Esophagus squamous epithelium (tissue), 5 donors: ENCODE data around the gene HIGD1B. TPM values are rescaled to one million over a fixed set of nuclear protein-coding genes. Genes with fewer than 3 reads are reported as not detected.

Experiments
- DNase-seq: peaks from one replicate; lab custom pipeline; 2025; lab: John Stamatoyannopoulos, UW
- H3K27ac ChIP-seq, 4 donors: fragments of 200-600 bp; sonication (generic); one replicate each; pipeline ENCODE4 v1.5.1; 2016 to 2019; ENCODE audit warnings: mild to moderate bottlenecking in 1 of 4
- H3K27me3 ChIP-seq, 4 donors: fragments of 200-600 bp; sonication (generic); 1 replicate in 3 of 4; 2 replicates in 1 of 4; pipeline versions ENCODE4 v1.5.1 to v1.6.0; 2017 to 2021; ENCODE audit warnings: antibody characterized with exemption in 1 of 4
- H3K36me3 ChIP-seq, 3 donors: fragments of 200-600 bp; sonication (generic); one replicate each; pipeline ENCODE4 v1.5.1; 2016 to 2019
- H3K4me1 ChIP-seq, 3 donors: fragments of 200-600 bp; sonication (generic); one replicate each; pipeline ENCODE4 v1.5.1; 2017 to 2019
- H3K4me3 ChIP-seq, 4 donors: fragments of 200-600 bp; sonication (generic); 1 replicate in 3 of 4; 2 replicates in 1 of 4; pipeline ENCODE4 v1.5.1; 2016 to 2019; ENCODE audit warnings: mild to moderate bottlenecking in 2 of 4, moderate library complexity in 1 of 4
- H3K9me3 ChIP-seq, 3 donors: fragments of 200-600 bp; sonication (generic); one replicate each; pipeline ENCODE4 v1.5.1; 2016 to 2019
- POLR2A ChIP-seq, 4 donors: fragments of 450-650 bp; IDR thresholded peaks; one replicate each; pipeline ENCODE4 v1.6.1; 2017; ENCODE audit warnings: antibody characterized with exemption in 4 of 4, mild to moderate bottlenecking in 4 of 4, moderate library complexity in 3 of 4
- WGBS, 2 donors: methylation state at CpG; one replicate each; pipeline ENCODE4 v1.1.5; 2018; 5-methylcytosine and 5-hydroxymethylcytosine counted together
- intact Hi-C: fragments of 100-400 bp; cut with DNase I; formaldehyde crosslinking; loops from one replicate; pipeline ENCODE4 v1.15.0; 2022
- total RNA-seq, 4 donors: library from RNA; depleted of rRNA; stranded (reverse); fragments of >200 nt; gene quantifications; one replicate each; pipeline ENCODE4 v1.1.0, GENCODE V29; 2016
- TF ChIP-seq, protein P1 (sequence below), 6 experiments: fragments of 450-650 bp in 4 of 6; fragments of 200-600 bp in 2 of 6; sonication (generic) in 2 of 6; IDR thresholded peaks; one replicate each; pipeline ENCODE4 v1.5.1; 2016 to 2019; ENCODE audit warnings: antibody characterized with exemption in 6 of 6, mild to moderate bottlenecking in 4 of 6, moderate library complexity in 4 of 6
- donor health status: DM: yes; HTN: yes; CAD: no.

HIGD1B gene
- total RNA-seq, 4 donors from 2014 or later, result 1.5 to 5.5 (median 2.3) TPM; not detected in 1

DNA sequence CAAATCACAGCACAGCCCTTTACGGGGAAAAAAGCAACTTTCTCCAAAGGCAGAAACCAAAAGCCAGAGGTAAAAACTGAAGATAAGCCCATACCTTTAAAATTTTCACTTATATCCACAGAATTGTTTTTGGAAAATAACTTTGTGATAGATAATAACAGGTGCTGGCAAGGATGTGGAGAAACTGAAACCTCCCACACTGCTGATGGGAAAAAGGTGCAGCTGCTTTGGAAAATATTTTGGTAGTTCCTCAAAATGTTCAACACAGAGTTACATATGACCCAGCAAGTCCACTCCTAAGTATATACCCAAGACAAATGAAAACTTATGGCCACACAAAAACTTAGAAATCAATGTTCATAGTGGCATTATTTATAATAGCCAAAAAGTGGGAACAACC, 39.3 kb downstream of the HIGD1B start:
- peaks cover 16 to 87% (median 45%) of the 10 kb centered on the region in 3 donors for H3K36me3 ChIP-seq
- H3K4me3 ChIP-seq, result no peak overlapping the region
- no peak overlapping the region for H3K27ac ChIP-seq
- intact Hi-C loops, result no loop called here
- TF ChIP-seq, protein P1, sequence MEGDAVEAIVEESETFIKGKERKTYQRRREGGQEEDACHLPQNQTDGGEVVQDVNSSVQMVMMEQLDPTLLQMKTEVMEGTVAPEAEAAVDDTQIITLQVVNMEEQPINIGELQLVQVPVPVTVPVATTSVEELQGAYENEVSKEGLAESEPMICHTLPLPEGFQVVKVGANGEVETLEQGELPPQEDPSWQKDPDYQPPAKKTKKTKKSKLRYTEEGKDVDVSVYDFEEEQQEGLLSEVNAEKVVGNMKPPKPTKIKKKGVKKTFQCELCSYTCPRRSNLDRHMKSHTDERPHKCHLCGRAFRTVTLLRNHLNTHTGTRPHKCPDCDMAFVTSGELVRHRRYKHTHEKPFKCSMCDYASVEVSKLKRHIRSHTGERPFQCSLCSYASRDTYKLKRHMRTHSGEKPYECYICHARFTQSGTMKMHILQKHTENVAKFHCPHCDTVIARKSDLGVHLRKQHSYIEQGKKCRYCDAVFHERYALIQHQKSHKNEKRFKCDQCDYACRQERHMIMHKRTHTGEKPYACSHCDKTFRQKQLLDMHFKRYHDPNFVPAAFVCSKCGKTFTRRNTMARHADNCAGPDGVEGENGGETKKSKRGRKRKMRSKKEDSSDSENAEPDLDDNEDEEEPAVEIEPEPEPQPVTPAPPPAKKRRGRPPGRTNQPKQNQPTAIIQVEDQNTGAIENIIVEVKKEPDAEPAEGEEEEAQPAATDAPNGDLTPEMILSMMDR (IDR thresholded peaks at IDR 0.05), result no peak
- H3K27me3 ChIP-seq, result no peaks in the 10 kb centered on the region
- WGBS, 2 donors, result 83 to 100% methylated on average over 1 of the region's 1 CpG
- peaks cover 0 to 6% (median 0%) of the 10 kb centered on the region in 3 donors for H3K4me1 ChIP-seq
- DNase-seq, result no peak
- H3K9me3 ChIP-seq, result no peaks in the 10 kb centered on the region

DNA sequence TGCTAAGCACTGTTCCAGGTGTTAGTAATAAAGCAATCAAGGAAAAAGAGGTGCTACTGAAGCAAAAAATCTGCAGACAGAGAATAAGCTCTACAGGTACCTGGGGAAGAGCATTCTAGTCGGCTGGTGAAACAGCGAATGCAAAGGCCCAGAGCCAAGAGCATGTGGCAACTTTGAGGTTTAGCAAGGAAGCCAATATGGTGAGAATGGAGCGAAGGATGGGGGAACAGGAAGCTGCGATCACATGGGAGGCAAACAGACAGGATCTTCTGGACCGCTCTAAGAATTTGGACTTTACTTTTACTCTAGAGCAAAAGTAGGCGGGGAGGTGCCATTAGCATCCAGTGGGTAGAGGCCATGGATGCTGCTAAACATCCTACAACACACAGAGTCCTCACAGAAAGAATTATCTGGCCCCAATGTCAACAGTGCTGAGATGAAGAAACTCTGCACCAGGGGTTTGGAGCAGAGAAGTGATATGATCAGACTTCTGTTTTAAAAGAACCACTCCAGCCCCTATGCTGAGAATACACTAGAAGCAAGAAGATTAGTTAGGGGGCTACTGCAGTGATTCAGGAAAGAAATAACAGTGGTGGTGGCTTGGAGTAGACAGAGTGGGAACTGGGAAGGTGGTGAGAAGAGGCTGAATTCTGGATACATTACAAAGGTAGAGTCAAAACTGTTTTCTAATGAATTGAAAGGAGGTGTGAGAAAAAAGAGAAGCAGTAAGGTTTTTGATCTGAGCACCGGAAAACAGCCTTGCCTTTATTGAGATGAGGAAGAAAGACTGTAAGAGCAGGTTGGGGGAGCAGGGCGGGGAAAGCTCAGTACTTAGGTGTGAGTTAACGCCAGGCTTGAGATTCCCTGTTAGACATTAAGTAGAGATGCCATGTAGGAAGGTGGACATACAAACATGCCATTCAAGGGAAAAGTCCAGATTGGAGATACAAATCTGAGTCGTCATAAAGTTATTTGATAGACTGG, 40.6 kb downstream of the HIGD1B start:
- Histone ChIP-seq H3K36me3 (peaks cover 7 to 87% (median 38%) of the 10 kb centered on the region in 3 donors), H3K27ac (no peak overlapping the region), H3K27me3 (no peaks in the 10 kb centered on the region), H3K4me1 (peaks cover 0 to 6% (median 0%) of the 10 kb centered on the region in 3 donors), H3K9me3 (no peaks in the 10 kb centered on the region), H3K4me3 (no peak overlapping the region)
- WGBS, 2 donors, result 68 to 71% methylated on average over 10 of the region's 10 CpGs
- intact Hi-C loops, result no loop called here
- DNase-seq, result no peak
- TF ChIP-seq, protein P1 (IDR thresholded peaks at IDR 0.05), result no peak
- TF ChIP-seq POLR2A (IDR thresholded peaks at IDR 0.05), result no peak

DNA sequence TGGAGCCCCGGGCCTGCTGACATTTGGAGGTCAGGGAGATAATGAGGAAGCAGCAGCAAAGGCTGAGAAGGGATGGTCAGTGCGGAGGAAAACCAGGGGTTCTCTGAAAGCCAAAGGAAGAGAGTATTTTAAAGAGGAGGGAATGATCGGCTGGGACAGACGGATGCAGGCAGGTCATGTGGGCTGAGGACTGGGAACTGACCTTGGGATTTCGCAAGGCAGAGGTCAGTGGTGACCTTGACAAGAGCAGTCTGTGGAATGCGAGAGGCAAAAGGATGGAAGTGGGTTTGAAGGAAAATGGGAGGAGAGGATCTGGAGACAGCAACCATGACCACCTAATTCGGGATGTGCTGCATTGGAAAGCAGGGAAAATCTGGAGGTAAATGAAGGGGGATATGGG, 41.3 kb downstream of the HIGD1B start:
- H3K9me3 ChIP-seq, result no peaks in the 10 kb centered on the region
- no peak overlapping the region for H3K4me3 ChIP-seq
- H3K36me3 ChIP-seq, result peaks cover under 1 to 87% (median 36%) of the 10 kb centered on the region in 3 donors
- TF ChIP-seq POLR2A (IDR thresholded peaks at IDR 0.05), result no peak
- TF ChIP-seq, protein P1 (IDR thresholded peaks at IDR 0.05), result no peak
- no peaks in the 10 kb centered on the region for H3K27me3 ChIP-seq
- H3K27ac ChIP-seq, result no peak overlapping the region
- WGBS, 2 donors, result 82 to 87% methylated on average over 7 of the region's 7 CpGs
- H3K4me1 ChIP-seq, result peaks cover 0 to 6% (median 0%) of the 10 kb centered on the region in 3 donors
- no peak for DNase-seq
- intact Hi-C loops, result no loop called here

DNA sequence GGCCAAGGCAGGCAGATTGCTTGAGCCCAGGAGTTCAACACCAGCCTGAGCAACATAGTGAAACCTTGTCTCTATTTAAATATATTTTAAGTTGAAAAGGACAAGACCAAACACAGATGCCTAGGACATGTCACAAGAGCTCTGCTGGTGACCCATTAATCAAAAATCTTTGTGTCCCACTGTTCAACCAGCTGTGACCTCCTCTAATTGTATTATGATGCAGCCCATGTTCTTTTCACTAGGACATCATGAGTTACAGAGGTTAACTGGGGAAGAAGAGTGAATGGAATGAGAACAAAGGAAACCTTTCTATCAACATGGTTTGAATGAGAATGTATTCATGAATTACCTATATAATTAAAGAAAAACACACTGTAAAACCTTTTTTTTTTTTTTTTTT, 44.6 kb downstream of the HIGD1B start:
- Histone ChIP-seq H3K36me3 (peaks cover 0 to 78% (median 18%) of the 10 kb centered on the region in 3 donors), H3K4me1 (peaks cover 0 to 15% (median under 1%) of the 10 kb centered on the region in 3 donors), H3K4me3 (no peak overlapping the region), H3K9me3 (no peaks in the 10 kb centered on the region), H3K27ac (no peak overlapping the region), H3K27me3 (no peaks in the 10 kb centered on the region)
- DNase-seq, result no peak
- TF ChIP-seq, protein P1 (IDR thresholded peaks at IDR 0.05), result no peak
- no peak for TF ChIP-seq POLR2A (IDR thresholded peaks at IDR 0.05)
- intact Hi-C loops, result no loop called here

- Histone ChIP-seq H3K36me3 (peaks cover 0 to 58% (median 18%) of the 10 kb centered on the region in 3 donors), H3K4me1 (peaks cover 10 to 26% (median 12%) of the 10 kb centered on the region in 3 donors), H3K27me3 (no peaks in the 10 kb centered on the region), H3K9me3 (no peaks in the 10 kb centered on the region), H3K27ac (no peak overlapping the region), H3K4me3 (no peak overlapping the region)
- TF ChIP-seq, protein P1 (IDR thresholded peaks at IDR 0.05), result no peak
- TF ChIP-seq POLR2A (IDR thresholded peaks at IDR 0.05), result no peak
- WGBS, 2 donors, result 87 to 100% methylated on average over 4 of the region's 4 CpGs
- intact Hi-C loops, result no loop called here
- no peak for DNase-seq
Observed at GRCh38 chr17:44894642-44895041, 47.0 kb downstream of the HIGD1B start.
